Activated T-helper 17 cell treated with anti-CD3 and anti-CD28 coated beads, Interleukin-2, amount 50 U/mL, for 72 hours (primary cell): Measurements from ENCODE around the gene CYCS. TPM values are rescaled to one million over a fixed set of nuclear protein-coding genes. Genes with fewer than 3 reads are reported as not detected.
"Not testable (repeated sequence)": the region's sequence is repeated elsewhere in the genome, so short reads cannot be mapped to it uniquely, and the experiment has no call there.

Source experiments
- ATAC-seq: fragments of 150-1000 bp; cut with Tn5 transposase; replicated peaks from 2 replicates; pipeline ENCODE4 v1.10.0; 2021; ENCODE audit warnings: mild to moderate bottlenecking, moderate library complexity
- H3K27ac Mint-ChIP-seq: one replicate; pipeline ENCODE4 v1.8.0; 2022; ENCODE audit warnings: mixed read lengths
- H3K27me3 Mint-ChIP-seq: one replicate; pipeline ENCODE4 v1.8.0; 2022; ENCODE audit warnings: mixed read lengths
- H3K36me3 Mint-ChIP-seq: one replicate; pipeline ENCODE4 v1.8.0; 2022; ENCODE audit warnings: low read depth, mild to moderate bottlenecking, mixed read lengths
- H3K4me1 Mint-ChIP-seq: one replicate; pipeline ENCODE4 v1.8.0; 2022; ENCODE audit warnings: mixed read lengths
- H3K4me3 Mint-ChIP-seq: one replicate; pipeline ENCODE4 v1.8.0; 2022; ENCODE audit warnings: mild to moderate bottlenecking, mixed read lengths
- H3K9me3 Mint-ChIP-seq: one replicate; pipeline ENCODE4 v1.8.0; 2022; ENCODE audit warnings: mixed read lengths
- total RNA-seq, 2 donors: library from RNA; stranded (reverse); gene quantifications; one replicate each; pipeline ENCODE4 v1.2.3, GENCODE V29; 2022

The CYCS gene
- total RNA-seq, 2 donors from 2014 or later, result 105 to 234 TPM

DNA sequence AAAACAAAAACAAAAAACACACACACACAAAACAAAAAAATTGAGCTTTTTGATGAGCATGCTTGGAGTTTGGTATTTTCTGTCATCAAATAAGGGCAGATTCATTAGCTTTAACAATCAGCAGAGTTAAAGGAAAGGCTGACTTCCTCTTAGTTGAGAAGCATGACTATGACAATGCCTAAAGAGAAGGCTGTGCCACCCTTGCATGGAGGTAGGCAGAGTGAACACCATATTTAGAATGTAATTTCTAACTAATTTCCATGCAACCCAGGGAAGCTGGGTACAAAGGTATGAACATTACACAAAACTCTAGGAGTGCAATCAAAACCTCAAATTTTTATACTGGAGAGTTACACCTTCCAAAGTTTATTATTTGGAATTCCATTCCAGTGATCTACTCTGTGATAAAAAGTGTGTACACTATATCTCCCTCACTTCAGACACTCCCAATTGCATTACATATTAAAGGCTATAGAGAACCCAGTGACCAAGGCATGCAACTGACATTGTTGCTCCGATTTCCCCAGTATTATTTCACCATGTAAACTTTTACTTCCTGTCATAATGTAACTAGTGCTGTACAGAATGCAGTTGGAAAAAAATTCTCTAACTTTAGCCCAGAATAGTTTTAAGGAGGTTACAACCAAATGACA lies 9.4 kb upstream of the CYCS start:
- ATAC-seq, result no peak
- H3K4me3 Mint-ChIP-seq, result no peak overlapping the region
- H3K4me1 Mint-ChIP-seq, result peaks cover 13% of the 10 kb centered on the region
- H3K27me3 Mint-ChIP-seq, result no peaks in the 10 kb centered on the region
- no peaks in the 10 kb centered on the region for H3K9me3 Mint-ChIP-seq
- H3K36me3 Mint-ChIP-seq, result peaks cover 8% of the 10 kb centered on the region
- no peak overlapping the region for H3K27ac Mint-ChIP-seq

DNA sequence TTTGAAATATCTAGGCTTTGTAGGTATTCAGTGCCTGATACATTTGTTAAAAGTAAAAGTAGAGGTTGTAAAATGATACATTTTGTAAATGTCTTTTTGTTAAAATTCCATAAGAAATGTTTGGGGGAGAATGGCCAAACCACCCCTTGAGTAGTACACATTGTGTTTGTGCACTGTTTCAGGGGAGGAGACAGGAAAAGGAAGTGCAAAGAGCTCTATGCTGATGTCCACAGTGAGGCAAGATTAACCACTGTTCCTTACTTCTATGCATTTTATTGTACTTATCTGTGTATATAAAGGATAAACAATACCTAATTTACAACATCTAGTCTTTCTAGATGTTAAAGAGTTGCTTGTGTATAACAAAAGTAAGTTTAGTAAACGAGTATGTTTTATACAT lies 7.4 kb upstream of the CYCS start:
- ATAC-seq, result no peak
- H3K36me3 Mint-ChIP-seq, result peaks cover 8% of the 10 kb centered on the region
- H3K4me3 Mint-ChIP-seq, result no peak overlapping the region
- H3K9me3 Mint-ChIP-seq, result no peaks in the 10 kb centered on the region
- H3K27ac Mint-ChIP-seq, result no peak overlapping the region
- H3K4me1 Mint-ChIP-seq, result peaks cover 13% of the 10 kb centered on the region
- H3K27me3 Mint-ChIP-seq, result no peaks in the 10 kb centered on the region

GRCh38 chr7:25126751-25127150 lies 1.7 kb upstream of the CYCS start:
- Mint-ChIP-seq H3K27me3 (no peaks in the 10 kb centered on the region), H3K9me3 (no peaks in the 10 kb centered on the region), H3K4me3 (peak overlapping the region; percentile 12), H3K4me1 (peaks cover 18% of the 10 kb centered on the region), H3K27ac (peak overlapping the region; percentile 12), H3K36me3 (peaks cover 38% of the 10 kb centered on the region)
- no peak for ATAC-seq

- ATAC-seq, result no peak
- Mint-ChIP-seq H3K4me1 (peaks cover 15% of the 10 kb centered on the region), H3K27ac (peak overlapping the region; percentile 100), H3K4me3 (peak overlapping the region; percentile 98), H3K9me3 (no peaks in the 10 kb centered on the region), H3K36me3 (peaks cover 59% of the 10 kb centered on the region), H3K27me3 (no peaks in the 10 kb centered on the region)
Observed at GRCh38 chr7:25124465-25125136, 459 bp downstream of the CYCS start.

DNA sequence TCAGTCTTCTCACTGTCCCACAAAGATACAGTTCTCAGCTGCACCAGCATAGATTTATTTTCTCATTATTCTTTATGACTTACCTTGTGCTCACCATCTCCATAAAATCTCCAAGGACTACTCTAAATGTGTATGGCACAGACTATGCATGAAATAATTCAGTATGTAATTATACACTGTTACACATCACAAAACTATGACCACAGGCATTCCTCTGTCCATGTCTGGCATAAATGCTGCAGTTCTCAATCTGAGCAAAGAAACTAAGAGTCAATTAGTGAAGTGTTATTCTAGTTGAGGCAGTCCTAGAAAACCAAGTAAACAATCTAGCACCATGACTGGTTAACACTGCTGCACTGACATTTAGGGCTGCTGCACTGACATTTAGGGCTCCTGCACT lies 2.7 kb downstream of the CYCS start:
- Mint-ChIP-seq H3K36me3 (peaks cover 77% of the 10 kb centered on the region), H3K4me3 (peak overlapping the region; percentile 98), H3K27ac (peak overlapping the region; percentile 3), H3K9me3 (no peaks in the 10 kb centered on the region), H3K27me3 (no peaks in the 10 kb centered on the region), H3K4me1 (peaks cover 18% of the 10 kb centered on the region)
- no peak for ATAC-seq

DNA sequence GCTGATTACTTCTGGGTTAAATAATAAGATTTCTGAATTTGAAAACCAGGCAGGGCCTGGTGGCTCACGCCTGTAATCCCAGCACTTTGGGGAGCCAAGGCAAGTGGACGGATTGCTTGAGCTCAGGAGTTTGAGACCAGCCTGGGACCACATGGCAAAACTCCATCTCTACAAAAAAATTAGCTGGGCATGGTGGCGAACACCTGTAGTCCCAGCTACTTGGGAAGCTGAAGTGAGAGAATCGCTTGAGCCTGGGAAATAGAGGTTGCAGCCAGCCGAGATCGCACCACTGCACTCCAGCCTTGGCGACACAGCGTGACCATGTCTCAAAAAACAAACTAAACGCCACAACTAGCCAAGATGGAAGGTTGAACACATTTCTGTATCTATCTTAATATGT lies 3.5 kb downstream of the CYCS start:
- H3K4me3 Mint-ChIP-seq, result no peak overlapping the region
- H3K27me3 Mint-ChIP-seq, result no peaks in the 10 kb centered on the region
- H3K27ac Mint-ChIP-seq, result no peak overlapping the region
- H3K9me3 Mint-ChIP-seq, result no peaks in the 10 kb centered on the region
- ATAC-seq, result no peak
- peaks cover 77% of the 10 kb centered on the region for H3K36me3 Mint-ChIP-seq
- peaks cover 26% of the 10 kb centered on the region for H3K4me1 Mint-ChIP-seq

DNA sequence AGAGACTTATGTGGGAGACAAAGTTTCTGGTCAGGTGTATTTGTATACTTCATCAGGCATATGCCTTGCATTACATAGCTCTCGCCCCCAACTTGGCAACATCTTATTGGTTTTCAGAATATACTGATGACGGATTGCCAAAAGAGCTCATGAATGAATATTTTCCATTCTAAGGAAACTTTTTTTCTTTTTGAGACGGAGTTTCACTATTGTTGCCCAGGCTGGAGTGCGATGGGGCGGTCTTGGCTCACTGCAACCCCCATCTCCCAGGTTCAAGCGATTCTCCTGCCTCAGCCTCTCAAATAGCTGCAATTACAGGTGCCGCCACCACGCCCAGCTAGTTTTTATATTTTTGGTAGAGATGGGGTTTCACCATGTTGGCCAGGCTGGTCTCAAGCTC lies 6.0 kb downstream of the CYCS start:
- H3K4me1 Mint-ChIP-seq, result peaks cover 29% of the 10 kb centered on the region

GRCh38 chr7:25118048-25118753 lies 6.9 kb downstream of the CYCS start:
- ATAC-seq, result no peak
- H3K4me1 Mint-ChIP-seq, result peaks cover 21% of the 10 kb centered on the region

More for the DNA sequence above, 6.0 kb downstream of the CYCS start:
- Mint-ChIP-seq H3K9me3 (no peaks in the 10 kb centered on the region), H3K4me3 (no peak overlapping the region), H3K27me3 (no peaks in the 10 kb centered on the region), H3K36me3 (peaks cover 63% of the 10 kb centered on the region), H3K27ac (no peak overlapping the region)
- ATAC-seq, result no peak

GRCh38 chr7:25117226-25118047 lies 7.6 kb downstream of the CYCS start:
- Mint-ChIP-seq H3K9me3 (no peaks in the 10 kb centered on the region), H3K4me1 (peaks cover 20% of the 10 kb centered on the region), H3K4me3 (peak overlapping the region; percentile 76), H3K27ac (peak overlapping the region; percentile 52), H3K27me3 (no peaks in the 10 kb centered on the region), H3K36me3 (peaks cover 46% of the 10 kb centered on the region)
- peak; percentile 92 for ATAC-seq

More at GRCh38 chr7:25118048-25118753, 6.9 kb downstream of the CYCS start:
- Mint-ChIP-seq H3K4me3 (peak overlapping the region; percentile 76), H3K27me3 (no peaks in the 10 kb centered on the region), H3K27ac (peak overlapping the region; percentile 52), H3K9me3 (no peaks in the 10 kb centered on the region), H3K36me3 (peaks cover 54% of the 10 kb centered on the region)

GRCh38 chr7:25116621-25117020 lies 8.4 kb downstream of the CYCS start:
- peaks cover 38% of the 10 kb centered on the region for H3K36me3 Mint-ChIP-seq
- peak overlapping the region; percentile 76 for H3K4me3 Mint-ChIP-seq
- no peaks in the 10 kb centered on the region for H3K9me3 Mint-ChIP-seq
- H3K27ac Mint-ChIP-seq, result peak overlapping the region; percentile 52
- H3K27me3 Mint-ChIP-seq, result no peaks in the 10 kb centered on the region
- H3K4me1 Mint-ChIP-seq, result peaks cover 14% of the 10 kb centered on the region
- ATAC-seq, result no peak

- H3K4me1 Mint-ChIP-seq, H3K36me3 Mint-ChIP-seq, H3K27ac Mint-ChIP-seq, H3K9me3 Mint-ChIP-seq, ATAC-seq, H3K4me3 Mint-ChIP-seq, H3K27me3 Mint-ChIP-seq: not testable (repeated sequence)
Observed at GRCh38 chr7:25110514-25110913, 14.5 kb downstream of the CYCS start.

GRCh38 chr7:25109276-25109675 lies 15.8 kb downstream of the CYCS start:
- Mint-ChIP-seq H3K9me3 (no peaks in the 10 kb centered on the region), H3K27ac (no peak overlapping the region), H3K4me3 (no peak overlapping the region), H3K36me3 (no peaks in the 10 kb centered on the region), H3K4me1 (no peaks in the 10 kb centered on the region), H3K27me3 (no peaks in the 10 kb centered on the region)
- ATAC-seq, result no peak

DNA sequence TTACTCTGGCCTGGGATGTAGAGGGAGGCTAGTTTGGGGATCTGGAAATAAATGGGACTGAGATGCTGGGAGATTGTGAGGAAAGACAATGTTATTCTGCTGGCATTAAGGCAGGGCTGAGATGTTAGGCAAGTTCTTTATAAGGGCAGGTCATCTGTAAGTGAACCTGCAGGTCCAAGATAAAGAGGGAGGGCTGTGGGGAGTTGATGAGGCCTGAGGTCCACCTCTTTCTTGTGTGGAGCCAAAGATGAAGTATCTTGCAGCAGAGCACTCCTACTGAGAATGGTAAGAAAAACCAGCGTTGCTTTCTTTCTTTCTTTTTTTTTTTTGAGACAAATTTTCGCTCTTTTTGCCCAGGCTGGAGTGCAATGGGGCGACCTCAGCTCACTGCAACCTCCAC lies 19.1 kb downstream of the CYCS start:
- Mint-ChIP-seq H3K4me3 (no peak overlapping the region), H3K9me3 (no peaks in the 10 kb centered on the region), H3K27me3 (peaks cover 5% of the 10 kb centered on the region), H3K4me1 (no peaks in the 10 kb centered on the region), H3K27ac (no peak overlapping the region), H3K36me3 (no peaks in the 10 kb centered on the region)
- ATAC-seq, result no peak

DNA sequence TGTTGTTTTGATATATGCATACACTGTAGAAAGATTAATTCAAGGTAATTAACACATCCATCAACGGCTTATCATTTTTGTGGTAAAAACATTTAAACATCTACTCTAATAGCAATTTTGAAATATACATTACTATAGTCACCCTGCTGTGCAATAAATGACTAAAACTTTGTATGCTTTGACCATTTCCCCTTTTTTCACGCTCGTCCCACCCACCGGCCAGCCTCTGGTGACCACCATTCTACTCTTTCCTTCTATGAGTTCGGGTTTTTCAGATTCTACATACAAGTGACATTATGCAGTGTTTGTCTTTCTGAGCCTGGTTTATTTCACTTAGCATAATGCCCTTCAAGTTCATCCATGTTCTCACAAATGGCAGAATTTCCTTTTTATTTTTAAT lies 21.3 kb downstream of the CYCS start:
- Mint-ChIP-seq H3K27ac (no peak overlapping the region), H3K36me3 (no peaks in the 10 kb centered on the region), H3K4me1 (no peaks in the 10 kb centered on the region), H3K27me3 (peaks cover 5% of the 10 kb centered on the region), H3K9me3 (no peaks in the 10 kb centered on the region), H3K4me3 (no peak overlapping the region)
- ATAC-seq, result no peak
